SK-N-MC (cell line): Measurements from ENCODE around the gene PTPRO.

Experiments
- EZH2 ChIP-seq: fragments of 200-600 bp; sonication (generic); IDR thresholded peaks from one replicate; pipeline ENCODE4 v1.6.1; 2017; ENCODE audit warnings: antibody characterized with exemption
- FOXP2 ChIP-seq: optimal IDR thresholded peaks from 2 replicates; pipeline ENCODE3; 2011; ENCODE audit warnings: mild to moderate bottlenecking, moderate library complexity; ENCODE audit not compliant: insufficient read depth; ENCODE audit errors: extremely low read length, control extremely low read depth
- POLR2AphosphoS5 ChIP-seq: IDR thresholded peaks from 2 replicates; pipeline ENCODE4 v1.6.1; 2012; ENCODE audit warnings: mild to moderate bottlenecking, low read depth, low read length, borderline replicate concordance

GRCh38 chr12:15558915-15559528 is 236.7 kb downstream of the PTPRO start:
- TF ChIP-seq EZH2 (no peak), POLR2AphosphoS5 (no peak), FOXP2 (no peak)
